Retina (tissue), 1 donor: Measurements from ENCODE around the gene TNFRSF18.

ENCODE experiments used
- DNase-seq: peaks from one replicate; pipeline ENCODE4 v3.0.0-alpha.2; 2016

TNFRSF18 gene

DNA sequence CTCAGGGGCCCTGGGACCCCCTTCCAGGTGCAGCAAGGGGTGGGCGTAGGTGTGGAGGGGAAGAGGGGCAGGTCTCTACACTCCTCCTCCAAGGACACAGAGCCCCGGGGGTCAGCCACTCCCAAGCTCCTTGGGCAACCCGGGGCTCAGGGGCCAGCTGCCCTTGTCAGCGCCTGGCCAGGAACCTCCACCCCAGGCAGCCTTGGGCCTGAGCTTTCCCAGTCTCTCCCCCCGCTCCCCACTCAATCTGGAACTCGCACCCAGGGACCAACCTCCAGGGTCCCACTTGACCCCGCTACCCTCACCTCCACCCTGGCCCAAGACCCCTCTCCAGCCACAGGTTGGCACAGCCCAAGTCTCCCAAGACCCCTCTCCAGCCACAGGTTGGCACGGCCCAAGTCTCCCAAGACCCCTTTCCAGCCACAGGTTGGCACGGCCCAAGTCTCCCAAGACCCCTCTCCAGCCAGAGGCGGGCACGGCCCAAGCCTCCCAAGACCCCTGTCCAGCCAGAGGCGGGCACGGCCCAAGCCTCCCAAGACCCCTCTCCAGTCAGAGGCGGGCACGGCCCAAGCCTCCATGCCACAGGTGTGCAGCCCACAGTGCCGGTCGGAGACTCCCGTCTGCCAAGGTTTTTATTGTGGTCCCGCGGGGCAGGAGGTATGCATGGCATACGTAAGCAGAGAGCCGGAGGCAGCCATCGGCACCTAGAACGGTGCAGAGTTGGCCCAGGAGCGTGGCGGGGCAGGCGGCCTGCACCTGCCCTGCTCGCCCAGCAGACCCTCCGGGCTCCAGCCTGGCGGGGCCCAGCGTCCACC, 4.5 kb upstream of the TNFRSF18 start:
- DNase-seq: no peak

DNA sequence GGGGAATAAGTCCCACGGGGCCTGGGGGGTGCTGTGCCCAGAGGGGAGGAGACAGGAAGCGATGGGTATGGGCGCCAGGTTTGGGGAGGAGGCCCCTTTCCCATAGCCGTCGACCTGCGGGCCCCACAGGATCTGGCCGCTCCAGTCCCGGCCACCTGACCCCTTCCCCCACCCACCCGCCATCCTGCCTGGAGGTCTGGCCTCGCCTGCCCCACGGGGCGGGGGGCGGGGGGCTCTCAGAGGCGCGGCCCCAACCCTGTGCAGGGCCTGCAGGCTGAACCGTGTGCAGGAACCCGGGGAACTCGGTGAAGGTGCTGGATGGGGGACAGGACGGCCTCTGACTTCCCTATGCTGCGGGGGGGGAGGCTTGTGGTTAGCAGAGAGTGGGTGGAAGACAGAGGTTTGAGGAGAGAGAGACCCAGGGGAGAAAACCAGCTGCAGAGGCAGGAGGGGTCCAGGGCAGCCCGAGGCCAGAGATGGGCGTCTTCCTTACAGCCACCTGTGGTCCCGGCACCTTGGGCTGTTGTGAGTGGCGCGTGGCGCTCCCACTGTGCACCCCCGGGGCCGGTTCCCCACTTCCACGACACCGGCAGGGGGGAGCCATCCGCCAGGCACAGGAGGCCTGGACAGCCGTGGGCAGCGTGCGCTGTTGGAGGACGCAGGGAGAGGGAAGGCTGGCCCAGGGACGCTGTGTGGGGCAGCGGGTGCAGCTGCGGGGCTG, 2.5 kb upstream of the TNFRSF18 start:
- DNase-seq: no peak

DNA sequence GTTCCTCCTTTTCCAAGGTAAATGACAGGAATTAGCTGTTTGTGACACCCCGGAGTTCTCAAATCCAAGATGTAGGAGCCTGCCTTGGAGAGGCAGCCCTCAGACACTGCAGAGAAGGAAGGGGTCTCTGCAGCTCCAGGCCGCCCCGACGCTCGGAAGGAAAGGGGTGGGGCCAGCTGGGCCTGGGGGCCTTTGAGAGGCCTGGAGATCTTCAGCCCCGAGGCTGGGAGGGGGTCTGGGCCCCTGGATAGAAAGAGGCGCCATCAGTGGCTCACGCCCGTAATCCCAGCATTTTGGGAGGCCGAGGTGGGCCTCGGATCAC, 1.1 kb upstream of the TNFRSF18 start:
- no peak for DNase-seq

DNA sequence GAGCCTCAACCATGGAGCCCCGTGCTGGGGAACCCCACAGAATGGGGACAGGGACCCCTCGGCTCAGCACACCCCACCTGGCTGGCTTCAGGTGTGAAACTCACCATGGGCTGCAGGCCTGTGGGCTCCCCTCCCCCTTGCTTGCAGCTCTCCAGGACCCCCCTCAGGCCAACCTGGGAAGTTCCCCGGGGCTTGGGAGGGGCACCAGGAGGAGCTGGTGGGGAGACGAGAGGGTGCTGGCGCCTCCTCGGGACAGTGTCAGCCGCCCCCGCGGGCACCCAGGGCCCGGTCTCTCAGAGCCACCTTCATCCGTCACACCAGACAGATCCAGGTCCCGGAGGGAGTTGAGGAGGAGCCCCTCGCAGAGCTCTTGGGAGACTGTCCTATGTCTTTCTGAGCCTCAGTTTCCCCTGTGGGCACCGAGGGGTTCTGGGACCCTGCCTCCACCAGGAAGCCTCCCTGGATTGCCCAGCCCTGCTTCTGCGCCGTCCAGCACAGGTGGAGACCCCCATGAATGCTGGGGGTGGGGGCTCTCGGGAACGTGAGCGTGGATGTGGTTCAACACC, 657 bp upstream of the TNFRSF18 start:
- DNase-seq: no peak

DNA sequence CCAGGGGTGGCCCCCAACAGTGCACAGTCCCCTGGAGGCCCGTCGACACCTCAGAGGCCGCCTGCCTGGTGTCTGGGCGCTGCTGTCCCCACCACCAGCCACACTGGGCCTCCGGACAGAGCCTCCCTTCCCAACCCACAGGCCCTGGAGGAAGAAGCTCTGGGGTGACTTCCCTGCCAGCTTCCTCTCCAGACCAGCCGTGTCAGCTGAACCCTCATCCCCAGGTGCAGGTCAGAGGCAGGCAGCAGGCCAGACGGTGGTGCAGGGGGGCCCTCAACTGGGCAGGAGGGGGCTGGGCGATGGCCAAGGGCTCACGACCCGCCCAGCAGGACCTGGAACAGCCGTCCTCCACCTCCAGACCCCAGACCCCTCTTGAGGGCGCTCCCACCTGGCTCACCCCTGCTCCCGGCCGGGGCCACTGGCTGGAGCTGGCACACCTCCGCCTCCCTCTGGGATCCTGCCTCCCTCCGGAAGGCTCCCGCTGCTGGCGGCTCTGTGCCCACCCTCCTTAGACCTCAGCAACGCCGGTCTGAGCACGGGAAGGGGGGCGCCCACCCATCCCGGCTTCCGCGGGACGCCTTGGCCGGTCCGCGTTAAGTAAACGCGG, 520 bp downstream of the TNFRSF18 start:
- DNase-seq: no peak

DNA sequence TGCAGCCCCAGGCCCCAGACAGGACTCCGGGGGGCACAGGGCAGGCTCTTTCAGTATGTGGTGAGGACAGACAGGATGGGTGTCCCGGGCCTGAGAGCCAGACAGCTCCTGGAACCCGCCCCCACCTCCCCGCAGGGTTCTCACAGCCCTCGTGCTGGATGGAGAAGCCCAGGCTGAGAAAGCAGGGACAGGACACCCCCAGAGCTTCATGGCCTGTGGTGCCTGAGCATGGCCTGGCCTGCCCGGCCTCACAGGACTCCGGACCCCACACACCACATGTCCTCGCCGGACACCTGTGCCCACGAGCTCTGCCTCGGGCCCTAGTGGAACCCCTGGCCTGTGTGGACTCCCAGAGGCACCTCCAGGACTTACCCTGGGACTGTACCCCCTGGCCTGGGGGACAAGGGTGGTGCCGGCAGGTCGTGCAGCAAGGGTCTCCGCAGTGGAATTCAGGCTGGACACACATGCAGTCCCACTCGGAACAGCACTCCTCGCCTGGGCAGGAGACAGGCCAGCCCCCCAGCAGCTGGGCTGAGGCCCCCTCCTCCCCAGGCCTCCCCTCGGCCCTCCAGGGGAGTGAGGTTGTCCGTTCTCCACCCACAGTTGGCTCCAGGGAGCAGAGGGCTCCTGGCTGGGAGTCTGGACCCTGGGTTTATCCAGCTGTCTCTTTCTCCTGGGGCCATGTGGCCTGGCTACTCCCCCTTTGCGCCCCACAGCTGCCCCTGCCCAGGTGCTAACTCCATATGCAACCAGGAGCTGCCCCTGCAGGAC, 1.2 kb downstream of the TNFRSF18 start:
- DNase-seq: no peak

DNA sequence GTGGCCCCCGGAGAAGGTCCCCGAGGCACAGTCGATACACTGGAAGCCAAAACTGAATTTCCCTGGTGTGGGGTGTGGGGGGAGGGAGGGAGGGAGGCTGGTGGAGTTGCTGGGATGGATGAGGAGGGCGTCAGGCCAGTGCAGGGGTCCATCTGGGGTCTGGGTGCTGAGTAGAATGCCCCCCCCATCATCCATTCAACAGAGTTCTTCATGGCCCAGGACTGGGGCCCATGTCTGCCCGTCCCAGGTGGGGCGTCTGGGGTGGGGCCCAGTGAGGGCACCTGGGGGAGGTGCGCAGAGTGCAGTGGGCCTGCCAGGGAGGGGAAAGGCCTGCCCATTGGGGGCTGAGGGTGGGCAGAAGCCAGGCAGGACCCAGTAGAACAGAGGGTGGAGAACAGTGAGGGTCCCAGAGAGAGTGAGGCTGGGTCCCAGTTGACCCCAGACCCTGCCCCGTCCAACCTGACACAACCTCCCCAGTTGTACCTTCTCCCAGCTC, 1.9 kb downstream of the TNFRSF18 start:
- DNase-seq: no peak

DNA sequence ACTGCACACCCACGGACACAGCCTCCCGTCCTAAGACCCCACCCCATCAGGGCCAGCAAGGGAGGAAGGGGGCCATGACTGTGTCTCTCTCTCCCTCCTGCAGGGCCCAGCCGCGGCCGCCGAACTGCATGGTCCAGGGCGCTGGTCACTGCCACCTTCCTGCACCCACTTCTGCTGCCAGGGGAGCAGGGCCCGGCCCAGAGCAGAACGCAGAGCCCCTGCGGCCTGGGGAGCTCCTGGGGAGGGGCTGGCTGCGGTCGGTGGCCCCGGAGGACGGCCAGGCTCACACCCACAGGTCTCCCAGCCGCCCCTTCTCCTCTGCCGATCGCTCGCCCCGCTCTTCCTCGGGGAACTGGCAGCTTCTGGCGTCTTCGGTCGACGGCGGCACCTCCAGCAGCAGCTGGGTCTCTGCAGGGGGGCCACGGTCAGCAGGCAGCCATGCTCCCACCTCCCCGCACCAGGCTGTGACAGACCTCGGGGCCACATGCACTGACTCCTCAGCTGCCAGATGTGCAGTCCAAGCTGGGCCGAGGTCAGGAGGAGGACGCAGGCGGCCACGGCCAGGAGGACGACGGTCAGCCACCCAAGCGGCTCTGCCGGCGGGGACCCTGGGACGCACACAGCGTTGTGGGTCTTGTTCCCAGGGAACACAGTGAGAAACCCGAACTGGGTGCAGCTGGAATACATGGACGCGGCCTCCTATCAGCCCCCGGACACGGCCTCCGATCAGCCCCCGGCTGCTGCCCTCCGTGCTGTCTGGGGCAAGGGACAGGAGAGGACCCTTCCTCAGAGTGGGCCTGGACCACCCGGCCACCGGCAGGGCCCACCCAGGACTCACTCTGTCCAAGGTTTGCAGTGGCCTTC, 2.6 kb downstream of the TNFRSF18 start:
- no peak for DNase-seq

DNA sequence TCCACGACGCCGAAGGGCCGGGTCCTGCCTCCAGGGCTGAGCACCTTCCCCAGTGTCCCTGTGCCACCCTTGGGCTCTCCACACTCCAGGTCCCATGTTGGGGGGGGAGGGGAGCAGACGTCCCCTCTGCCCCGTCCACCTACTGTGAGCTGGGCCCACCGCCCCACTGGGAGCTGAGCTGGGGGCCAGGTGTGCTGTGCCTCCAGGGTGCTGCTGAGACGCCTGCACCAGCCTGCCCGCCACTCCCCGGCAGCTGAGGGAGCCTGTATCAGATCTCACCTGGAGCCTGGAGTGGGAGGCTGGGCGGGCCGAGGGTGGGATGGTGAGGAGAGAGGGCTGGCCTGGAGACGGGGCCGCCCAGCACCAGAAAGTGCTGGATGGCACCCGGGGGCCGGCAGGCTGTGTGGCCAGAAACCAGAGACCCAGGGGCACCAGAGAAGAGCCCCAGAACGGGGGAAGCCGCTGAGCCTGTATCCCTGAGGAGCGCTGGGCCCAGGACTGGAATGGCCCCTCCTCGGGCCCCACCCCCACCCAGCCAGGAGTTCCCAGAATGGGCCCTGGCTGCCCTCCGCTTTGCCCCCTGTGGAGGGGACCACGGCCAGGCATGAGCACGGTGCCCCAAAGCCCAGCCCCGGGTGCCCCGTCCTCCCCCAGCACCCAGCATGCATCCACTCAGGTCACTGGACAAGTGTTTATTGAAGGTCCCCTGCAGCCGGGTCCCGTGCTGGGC, 3.4 kb downstream of the TNFRSF18 start:
- no peak for DNase-seq

DNA sequence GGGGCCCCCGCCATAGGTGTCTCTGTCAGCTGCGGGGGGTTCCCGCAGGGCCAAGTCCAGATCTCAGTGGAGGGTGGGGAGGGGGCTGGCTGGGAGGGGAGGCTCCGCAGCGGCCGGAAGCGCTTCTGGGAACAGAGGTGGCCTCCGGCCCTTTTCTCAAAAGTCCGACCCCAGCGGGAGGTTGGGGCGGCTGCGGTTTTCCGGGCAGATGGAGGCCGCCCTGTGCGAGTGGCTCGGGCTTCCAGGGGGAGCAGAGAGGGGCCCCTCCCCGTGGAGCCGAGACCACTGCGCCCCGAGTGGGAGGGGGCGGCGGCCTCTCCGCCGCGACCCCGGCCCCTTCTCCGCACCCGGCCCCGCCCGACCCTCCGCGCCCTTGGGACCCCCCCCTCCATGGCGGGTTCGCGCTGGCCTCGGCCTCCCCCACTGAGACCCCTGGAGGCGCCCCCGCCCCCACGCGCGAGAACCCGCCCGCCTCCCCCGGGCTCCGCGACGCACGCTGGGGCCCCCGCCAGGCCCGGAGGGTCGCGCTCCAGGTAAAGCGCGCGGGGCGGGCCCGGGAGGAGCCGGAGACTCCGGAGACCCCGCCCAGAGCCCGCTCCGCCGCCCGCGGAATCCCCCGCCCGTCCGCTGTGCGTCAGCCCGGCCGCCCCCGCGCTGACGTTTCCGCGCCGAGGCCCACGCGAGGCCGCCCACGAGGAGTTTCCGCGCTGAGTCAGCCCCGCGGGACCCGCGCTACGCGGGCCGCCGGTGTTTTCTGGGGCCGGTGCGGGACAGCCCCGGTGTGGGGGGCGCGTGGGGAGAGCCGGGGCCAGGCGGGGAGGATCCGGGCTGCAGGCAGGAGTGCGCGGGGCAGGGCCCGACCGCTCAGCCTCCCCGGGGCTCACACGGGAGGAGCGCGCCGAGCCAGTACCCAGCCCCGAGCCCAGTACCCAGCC, 5.2 kb downstream of the TNFRSF18 start:
- DNase-seq: no peak

DNA sequence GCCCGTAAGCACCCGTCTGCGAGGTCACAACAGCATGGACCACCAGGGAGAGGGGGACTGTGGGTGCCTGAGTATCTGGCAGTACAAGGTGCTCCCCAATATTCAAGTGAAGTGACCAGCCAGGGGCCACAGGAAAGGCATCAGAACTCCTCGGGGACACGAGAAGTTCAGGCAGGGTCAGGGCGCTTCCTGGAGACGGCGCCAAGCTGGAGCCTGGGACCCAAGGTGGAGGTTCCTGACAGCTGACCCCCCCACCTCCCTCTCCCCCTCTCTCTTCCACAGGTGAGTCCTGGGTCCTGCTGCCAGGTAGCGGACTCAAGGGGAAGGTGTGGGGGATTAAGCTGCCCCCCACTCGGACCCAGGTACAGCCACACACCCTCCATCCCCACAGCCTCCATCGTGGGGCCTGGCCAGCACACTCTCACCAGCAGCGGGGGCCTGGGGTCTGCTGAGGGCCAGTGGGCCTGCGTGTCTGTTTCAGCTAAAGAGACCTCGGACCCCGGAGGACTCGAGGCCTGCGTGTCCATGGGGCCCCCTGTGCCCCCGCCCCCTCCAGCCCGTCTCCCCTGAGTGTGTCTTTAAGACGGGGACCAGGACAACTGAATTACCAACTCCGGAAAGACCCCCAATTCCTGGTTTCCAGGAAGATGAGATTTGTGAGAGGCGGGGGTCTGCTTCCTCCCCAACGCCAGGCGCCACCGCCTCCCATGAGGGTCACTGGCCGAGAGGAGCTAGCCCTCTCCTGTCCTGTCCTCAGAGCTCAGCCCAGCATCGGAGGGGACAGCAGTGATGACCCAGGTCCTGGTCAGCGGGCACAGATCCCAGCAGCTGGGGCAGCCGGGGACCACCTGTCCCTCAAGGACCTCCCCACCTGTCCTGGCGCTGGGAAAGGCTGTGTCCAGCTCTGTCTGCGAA, 6.2 kb downstream of the TNFRSF18 start:
- DNase-seq: no peak

DNA sequence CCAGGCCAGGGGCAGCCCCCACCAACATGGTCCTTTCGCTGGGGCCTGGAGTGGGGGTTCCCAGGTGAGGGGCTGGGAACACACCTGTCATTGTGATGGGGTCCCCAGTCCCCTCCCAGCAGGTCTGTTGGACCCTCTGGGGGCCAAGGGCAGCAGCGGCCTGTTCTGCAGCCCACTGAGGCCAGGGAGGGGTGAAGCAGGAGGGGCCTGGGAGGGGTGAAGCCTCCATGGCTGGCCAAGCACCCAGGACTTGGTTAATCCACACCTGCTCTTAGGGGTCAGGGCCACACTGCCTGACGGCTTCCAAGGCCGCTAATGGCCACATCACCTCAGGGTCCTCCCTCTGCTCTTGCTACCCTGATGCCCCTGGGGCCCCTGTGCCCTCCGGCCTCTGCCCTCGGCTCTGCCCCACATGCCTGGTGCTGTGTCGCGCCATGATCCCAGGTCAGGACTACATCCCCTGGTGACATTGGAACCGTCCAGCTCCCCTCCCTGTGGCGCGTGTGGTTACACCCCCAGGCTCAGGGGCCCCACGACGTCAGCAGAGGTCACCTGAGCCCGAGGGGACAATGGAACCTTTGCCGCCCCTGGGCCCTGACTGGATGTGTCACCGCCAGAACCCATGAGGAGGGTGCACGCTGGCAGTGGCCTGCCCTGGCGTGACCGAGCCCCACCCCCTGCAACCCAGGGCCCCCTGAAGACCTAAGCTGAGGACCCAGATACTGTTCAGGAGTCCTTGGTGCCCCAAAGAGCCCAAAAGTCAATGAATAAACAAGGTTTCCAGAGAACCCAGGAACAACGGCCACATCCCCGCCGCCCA, 7.0 kb downstream of the TNFRSF18 start:
- no peak for DNase-seq

DNA sequence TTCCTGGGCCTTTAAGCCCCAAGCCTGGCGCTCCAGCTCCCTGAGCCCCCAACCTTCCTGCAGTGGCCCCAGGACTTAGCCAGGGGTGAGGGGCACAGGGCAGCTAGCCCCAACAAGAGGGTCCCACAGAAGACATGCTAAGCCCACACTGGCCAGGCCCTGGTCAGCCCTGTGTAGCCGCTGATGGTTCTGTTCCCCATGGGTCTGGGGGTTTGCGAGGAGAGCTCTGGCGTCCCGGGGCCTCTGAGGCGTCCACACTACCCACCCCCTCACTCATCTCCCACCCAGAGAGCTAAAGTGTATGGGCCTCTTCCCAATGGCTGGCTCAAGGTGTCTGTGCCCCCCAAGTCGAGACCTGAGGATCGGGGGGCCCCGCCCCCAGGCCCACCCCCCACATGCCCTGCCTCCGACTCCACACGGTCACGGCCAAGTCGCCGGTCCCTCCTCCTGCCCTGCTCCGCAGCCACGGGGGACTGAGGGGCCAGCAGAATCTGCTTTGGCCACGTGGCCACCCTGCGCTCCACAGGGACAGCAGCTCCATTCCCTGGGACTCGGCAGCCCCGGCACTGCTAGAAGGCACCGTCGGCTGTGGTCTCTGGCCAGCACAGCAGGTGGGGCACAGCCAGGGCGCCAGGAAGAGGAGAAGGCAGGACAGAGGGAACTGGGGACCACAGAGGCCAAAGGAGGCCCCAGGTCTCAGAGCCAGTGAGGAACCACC, 7.8 kb downstream of the TNFRSF18 start:
- no peak for DNase-seq

DNA sequence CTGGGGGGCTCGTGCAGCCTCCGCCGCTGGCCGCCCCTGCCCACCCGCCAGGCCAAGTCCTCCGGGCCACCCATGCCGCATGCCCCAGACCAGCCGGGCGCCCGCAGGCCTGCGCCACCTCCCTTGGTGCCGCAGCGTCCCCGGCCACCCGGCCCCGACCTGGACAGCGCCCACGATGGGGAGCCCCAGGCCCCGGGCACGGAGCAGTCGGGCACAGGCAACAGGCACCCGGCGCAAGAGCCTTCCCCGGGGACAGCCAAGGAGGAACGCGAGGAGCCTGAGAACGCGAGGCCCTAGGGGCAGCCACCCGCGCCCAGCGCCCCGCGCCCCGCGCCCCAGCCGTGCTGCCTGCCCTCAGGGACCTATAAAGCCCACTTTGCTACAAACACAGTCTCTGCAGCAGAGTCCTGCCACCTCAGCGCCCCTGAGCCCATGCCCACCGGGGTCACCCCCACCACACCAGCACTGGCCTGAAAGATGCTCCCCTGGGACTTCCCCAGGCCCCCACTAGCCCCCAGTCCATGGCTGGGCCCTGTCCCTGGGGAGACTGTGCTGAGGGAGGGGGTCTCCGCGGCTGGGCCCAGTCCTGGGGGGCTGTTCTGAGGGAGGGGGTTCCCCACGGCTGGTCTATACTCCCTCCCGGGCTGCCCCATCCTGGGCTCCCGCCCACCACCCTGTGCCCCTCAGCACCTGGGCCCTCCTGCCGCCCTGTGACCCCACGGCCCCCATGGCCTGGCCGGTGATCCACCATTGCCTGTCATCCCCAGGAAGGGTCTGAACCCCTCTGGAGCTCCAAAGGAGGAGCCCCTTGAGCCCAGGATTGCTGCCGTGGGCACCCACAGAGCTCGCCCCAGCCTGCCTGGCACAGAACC, 8.6 kb downstream of the TNFRSF18 start:
- no peak for DNase-seq

DNA sequence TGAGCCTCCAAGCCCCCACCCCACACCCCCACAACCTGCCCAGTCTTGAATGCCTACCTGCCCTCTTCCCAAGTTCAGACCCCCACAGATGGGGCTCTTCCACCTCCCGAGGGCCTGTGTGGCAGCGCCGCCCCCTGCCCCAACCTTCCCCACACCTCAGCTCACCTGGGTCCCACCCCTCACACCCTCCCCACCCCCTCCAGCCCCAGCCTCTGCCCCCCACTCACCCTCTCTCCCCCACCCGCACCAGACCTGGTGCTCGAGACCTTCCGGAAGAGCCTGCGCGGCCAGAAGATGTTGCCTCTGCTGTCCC, 9.2 kb downstream of the TNFRSF18 start:
- no peak for DNase-seq

DNA sequence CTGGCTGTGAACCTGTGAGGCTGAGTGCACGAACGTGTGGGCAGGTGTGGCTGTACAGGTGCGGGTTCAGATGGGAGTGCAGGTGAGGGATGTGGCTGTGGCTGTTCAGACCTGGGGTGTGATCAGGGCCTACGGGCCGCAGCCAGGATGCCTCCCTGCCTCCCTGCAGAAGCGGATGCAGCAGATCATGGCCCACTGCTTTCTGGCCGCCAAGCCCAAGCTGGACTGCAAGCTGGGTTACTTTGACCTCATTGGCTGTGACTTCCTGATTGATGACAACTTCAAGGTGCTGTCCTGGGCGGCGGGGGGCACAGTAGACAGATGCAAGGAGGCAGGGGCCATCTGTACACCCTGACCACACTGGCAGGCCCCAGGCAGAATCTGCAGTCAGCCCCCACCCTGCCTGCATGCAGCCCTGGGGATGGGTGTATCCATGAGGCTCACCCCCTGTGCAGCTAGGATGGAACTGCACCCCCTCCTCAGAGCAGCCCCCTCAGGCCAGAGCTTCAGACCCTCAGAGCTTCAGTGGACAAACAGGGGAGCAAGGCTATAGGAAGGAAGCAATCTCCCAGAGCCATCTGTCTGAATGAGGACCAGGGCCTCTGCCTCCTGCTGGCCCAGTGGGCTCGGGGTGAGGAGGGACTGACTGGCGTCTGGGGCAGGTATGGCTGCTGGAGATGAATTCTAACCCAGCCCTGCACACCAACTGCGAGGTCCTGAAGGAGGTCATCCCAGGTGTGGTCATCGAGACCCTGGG, 9.8 kb downstream of the TNFRSF18 start:
- no peak for DNase-seq
